Liver (tissue), 9 donors: Measurements from ENCODE around the gene SAMSN1. TPM values are rescaled to one million over a fixed set of nuclear protein-coding genes. Genes with fewer than 3 reads are reported as not detected.

ENCODE experiments used
- DNase-seq: peaks from one replicate; pipeline ENCODE4 v3.0.0-alpha.2; 2017; ENCODE audit warnings: low spot score
- H3K27ac ChIP-seq, 2 donors: one replicate each; pipeline ENCODE4 v1.7.0; 2013; ENCODE audit warnings: inconsistent platforms in 2 of 2, low read length in 2 of 2, control low read depth in 1 of 2, low read depth in 1 of 2, mild to moderate bottlenecking in 1 of 2
- H3K27me3 ChIP-seq, 4 donors: one replicate each; pipeline versions ENCODE4 v1.6.1 to v1.7.0; 2013; ENCODE audit warnings: low read length in 3 of 4, inconsistent platforms in 1 of 4, mild to moderate bottlenecking in 1 of 4, moderate library complexity in 1 of 4; ENCODE audit not compliant: control insufficient read depth in 4 of 4, insufficient read depth in 4 of 4
- H3K36me3 ChIP-seq, 4 donors: one replicate each; pipeline versions ENCODE4 v1.6.1 to v1.7.0; 2013; ENCODE audit warnings: low read length in 3 of 4, mild to moderate bottlenecking in 3 of 4, low read depth in 1 of 4, moderate library complexity in 1 of 4; ENCODE audit not compliant: control insufficient read depth in 4 of 4, insufficient read depth in 3 of 4
- H3K4me1 ChIP-seq, 4 donors: one replicate each; pipeline versions ENCODE4 v1.6.1 to v1.7.0; 2013; ENCODE audit warnings: low read length in 3 of 4, mild to moderate bottlenecking in 3 of 4, moderate library complexity in 1 of 4; ENCODE audit not compliant: control insufficient read depth in 4 of 4, insufficient read depth in 4 of 4
- H3K4me3 ChIP-seq, 3 donors: one replicate each; pipeline versions ENCODE4 v1.6.1 to v1.7.0; 2013; ENCODE audit warnings: low read length in 3 of 3, control low read depth in 1 of 3, low read depth in 1 of 3, mild to moderate bottlenecking in 1 of 3
- H3K9ac ChIP-seq, 2 donors: one replicate each; pipeline ENCODE4 v1.7.0; 2013; ENCODE audit warnings: low read length in 2 of 2, mild to moderate bottlenecking in 2 of 2, moderate library complexity in 2 of 2, control low read depth in 1 of 2, low read depth in 1 of 2
- H3K9me3 ChIP-seq, 4 donors: one replicate each; pipeline versions ENCODE4 v1.6.1 to v1.7.0; 2013; ENCODE audit warnings: low read length in 3 of 4; ENCODE audit not compliant: control insufficient read depth in 4 of 4
- ATF3 ChIP-seq: IDR thresholded peaks from 2 replicates; pipeline ENCODE4 v1.6.1; 2016; ENCODE audit warnings: antibody characterized with exemption
- CTCF ChIP-seq: fragments of 150-350 bp; IDR thresholded peaks from 2 replicates; pipeline ENCODE4 v1.5.1; 2017; ENCODE audit warnings: improper control_type of control experiment, low read depth, low read length; ENCODE audit not compliant: missing input control
- EGR1 ChIP-seq, 2 donors: IDR thresholded peaks; 2 replicates each; pipeline ENCODE4 v1.6.1; 2016 to 2018; ENCODE audit warnings: antibody characterized with exemption in 2 of 2, low read depth in 2 of 2
- FOXA1 ChIP-seq: IDR thresholded peaks from 2 replicates; pipeline ENCODE4 v1.6.1; 2016; ENCODE audit warnings: antibody characterized with exemption
- FOXA2 ChIP-seq: IDR thresholded peaks from 2 replicates; pipeline ENCODE4 v1.6.1; 2016; ENCODE audit warnings: antibody characterized with exemption
- GABPA ChIP-seq, 2 donors: IDR thresholded peaks in 1 of 2; conservative IDR thresholded peaks in 1 of 2; 2 replicates each; pipeline ENCODE4 v1.6.1; 2016; ENCODE audit warnings: antibody characterized with exemption in 2 of 2, mild to moderate bottlenecking in 1 of 2, moderate library complexity in 1 of 2
- HNF4A ChIP-seq, 2 donors: conservative IDR thresholded peaks; 2 replicates each; pipeline ENCODE4 v1.6.1; 2016; ENCODE audit warnings: antibody characterized with exemption in 2 of 2, mild to moderate bottlenecking in 2 of 2
- HNF4G ChIP-seq: IDR thresholded peaks from 2 replicates; pipeline ENCODE4 v1.6.1; 2016; ENCODE audit warnings: antibody characterized with exemption
- JUND ChIP-seq, 2 donors: IDR thresholded peaks; 2 replicates each; pipeline ENCODE4 v1.6.1; 2016; ENCODE audit warnings: antibody characterized with exemption in 2 of 2
- MAX ChIP-seq: IDR thresholded peaks from 2 replicates; pipeline ENCODE4 v1.6.1; 2016; ENCODE audit warnings: antibody characterized with exemption
- NR2F2 ChIP-seq: IDR thresholded peaks from 2 replicates; pipeline ENCODE4 v1.6.1; 2016; ENCODE audit warnings: antibody characterized with exemption
- RAD21 ChIP-seq, 2 donors: IDR thresholded peaks; 2 replicates each; pipeline ENCODE4 v1.6.1; 2016; ENCODE audit warnings: antibody characterized with exemption in 2 of 2, mild to moderate bottlenecking in 2 of 2
- REST ChIP-seq: IDR thresholded peaks from 2 replicates; pipeline ENCODE4 v1.6.1; 2016; ENCODE audit warnings: antibody characterized with exemption, mild to moderate bottlenecking
- RXRA ChIP-seq, 2 donors: IDR thresholded peaks; 2 replicates each; pipeline ENCODE4 v1.6.1; 2017 to 2018; ENCODE audit warnings: antibody characterized with exemption in 2 of 2, mild to moderate bottlenecking in 1 of 2
- SP1 ChIP-seq: IDR thresholded peaks from 2 replicates; pipeline ENCODE4 v1.6.1; 2018; ENCODE audit warnings: antibody characterized with exemption, mild to moderate bottlenecking
- TAF1 ChIP-seq: conservative IDR thresholded peaks from 2 replicates; pipeline ENCODE4 v1.6.1; 2016; ENCODE audit warnings: antibody characterized with exemption, mild to moderate bottlenecking
- YY1 ChIP-seq: IDR thresholded peaks from 2 replicates; pipeline ENCODE4 v1.6.1; 2016; ENCODE audit warnings: antibody characterized with exemption, mild to moderate bottlenecking
- ZBTB33 ChIP-seq: IDR thresholded peaks from 2 replicates; pipeline ENCODE4 v1.6.1; 2016; ENCODE audit warnings: antibody characterized with exemption
- WGBS: extraction: QIAGEN DNeasy Blood & Tissue Kit; methylation state at CpG from one replicate; pipeline ENCODE4 v1.1.7; 2013; 5-methylcytosine and 5-hydroxymethylcytosine counted together
- polyA plus RNA-seq, 2 donors: library from polyadenylated mRNA; stranded (reverse) in 1 of 2; unstranded in 1 of 2; fragments of 200-250 nt in 1 of 2; fragments of >200 nt in 1 of 2; fragmentation: Nextera tagmentation in 1 of 2; extraction: Ambion mirVana in 1 of 2; gene quantifications; one replicate each; pipeline versions ENCODE4 v1.2.1 to v1.2.3, GENCODE V29; 2013 to 2015
- total RNA-seq, 2 donors: library from RNA; depleted of rRNA; stranded (reverse); fragments of >200 nt; gene quantifications; one replicate each; pipeline ENCODE4 v1.2.3, GENCODE V29; 2014
- donor health status: healthy.
- donor health status: healthy.
- donor health status: healthy.
- donor health status: healthy.
- donor health status: healthy.

Gene SAMSN1
- total and polyA plus RNA-seq, 4 donors, result 2.2 to 9.0 (median 3.4) TPM

GRCh38 chr21:14479241-14479786, 66.8 kb downstream of the SAMSN1 start:
- no peaks in the 10 kb centered on the region for H3K36me3 ChIP-seq
- WGBS, result 94% methylated on average over 1 of the region's 1 CpG

More at GRCh38 chr21:14479241-14479786, 66.8 kb downstream of the SAMSN1 start:
- H3K27me3 ChIP-seq, result no peaks in the 10 kb centered on the region
- no peak overlapping the region for H3K27ac ChIP-seq
- no peaks in the 10 kb centered on the region for H3K4me1 ChIP-seq
- TF ChIP-seq SP1 (no peak), ATF3 (no peak), FOXA2 (no peak), MAX (no peak), REST (no peak), YY1 (no peak), RXRA (IDR thresholded peaks at IDR 0.05) (no peak), HNF4A (conservative IDR thresholded peaks at IDR 0.05) (no peak), EGR1 (IDR thresholded peaks at IDR 0.05; ENCODE audit: low read depth in 2 of 2) (no peak), CTCF (no peak), HNF4G (no peak), RAD21 (IDR thresholded peaks at IDR 0.05) (no peak), FOXA1 (no peak), GABPA (IDR thresholded peaks at IDR 0.05 in 1 of 2, conservative IDR thresholded peaks at IDR 0.05 in 1 of 2) (no peak), JUND (IDR thresholded peaks at IDR 0.05) (no peak), TAF1 (no peak), ZBTB33 (no peak), NR2F2 (no peak)
- no peak overlapping the region for H3K9ac ChIP-seq
- no peak for DNase-seq
- no peaks in the 10 kb centered on the region for H3K9me3 ChIP-seq
- H3K4me3 ChIP-seq, result no peak overlapping the region
